ENCODE measurements around the gene HBZ. TPM values are rescaled to one million over a fixed set of nuclear protein-coding genes. Genes with fewer than 3 reads are reported as not detected.
"Not testable (repeated sequence)": the region's sequence is repeated elsewhere in the genome, so short reads cannot be mapped to it uniquely, and the experiment has no call there.

The HBZ gene
- total RNA-seq, 1 donor from 2014 or later: 1.0 TPM

- no peaks in the 10 kb centered on the region for H3K9me3 ChIP-seq (ENCODE audit: control insufficient read depth in 3 of 3, low read length in 3 of 3)
- no peak overlapping the region for H3K4me3 ChIP-seq (ENCODE audit: low read length in 3 of 3)
- peaks cover 12 to 14% (median 13%) of the 10 kb centered on the region in 3 donors for H3K27me3 ChIP-seq (ENCODE audit: control insufficient read depth in 3 of 3, insufficient read depth in 3 of 3, low read length in 3 of 3)
- no peaks in the 10 kb centered on the region for H3K4me1 ChIP-seq (ENCODE audit: control insufficient read depth in 3 of 3, insufficient read depth in 3 of 3, low read length in 3 of 3)
- no peak overlapping the region for H3K27ac ChIP-seq (ENCODE audit: low read depth, low read length)
- H3K36me3 ChIP-seq (ENCODE audit: control insufficient read depth in 3 of 3, insufficient read depth in 3 of 3, low read length in 3 of 3): no peaks in the 10 kb centered on the region
- H3K9ac ChIP-seq (ENCODE audit: low read depth in 1 of 3, low read length in 3 of 3): no peak overlapping the region
Measured at GRCh38 chr16:149024-149660, 3.3 kb upstream of the HBZ start.

- H3K4me1 ChIP-seq (ENCODE audit: control insufficient read depth in 3 of 3, insufficient read depth in 3 of 3, low read length in 3 of 3); H3K36me3 ChIP-seq (ENCODE audit: control insufficient read depth in 3 of 3, insufficient read depth in 3 of 3, low read length in 3 of 3); H3K4me3 ChIP-seq (ENCODE audit: low read length in 3 of 3); H3K9me3 ChIP-seq (ENCODE audit: control insufficient read depth in 3 of 3, low read length in 3 of 3); H3K27ac ChIP-seq (ENCODE audit: low read depth, low read length); H3K9ac ChIP-seq (ENCODE audit: low read depth in 1 of 3, low read length in 3 of 3): not testable (repeated sequence)
- H3K27me3 ChIP-seq (ENCODE audit: control insufficient read depth in 3 of 3, insufficient read depth in 3 of 3, low read length in 3 of 3): peaks cover 22 to 33% (median 28%) of the 10 kb centered on the region in 3 donors
Measured at GRCh38 chr16:153129-153521, 681 bp downstream of the HBZ start.

- H3K4me3 ChIP-seq (ENCODE audit: low read length in 3 of 3); H3K36me3 ChIP-seq (ENCODE audit: control insufficient read depth in 3 of 3, insufficient read depth in 3 of 3, low read length in 3 of 3); H3K9me3 ChIP-seq (ENCODE audit: control insufficient read depth in 3 of 3, low read length in 3 of 3); H3K27ac ChIP-seq (ENCODE audit: low read depth, low read length); H3K4me1 ChIP-seq (ENCODE audit: control insufficient read depth in 3 of 3, insufficient read depth in 3 of 3, low read length in 3 of 3); H3K9ac ChIP-seq (ENCODE audit: low read depth in 1 of 3, low read length in 3 of 3): not testable (repeated sequence)
- H3K27me3 ChIP-seq (ENCODE audit: control insufficient read depth in 3 of 3, insufficient read depth in 3 of 3, low read length in 3 of 3): peaks cover 18 to 31% (median 27%) of the 10 kb centered on the region in 3 donors
Measured at GRCh38 chr16:153550-154216, 1.2 kb downstream of the HBZ start.

- Histone ChIP-seq H3K9me3 (ENCODE audit: control insufficient read depth in 3 of 3, low read length in 3 of 3) (no peaks in the 10 kb centered on the region), H3K9ac (ENCODE audit: low read depth in 1 of 3, low read length in 3 of 3) (peak overlapping the region in 1 of 3 donors; percentile 74), H3K36me3 (ENCODE audit: control insufficient read depth in 3 of 3, insufficient read depth in 3 of 3, low read length in 3 of 3) (no peaks in the 10 kb centered on the region), H3K4me3 (ENCODE audit: low read length in 3 of 3) (peak overlapping the region in 2 of 3 donors; percentile 51 to 67), H3K4me1 (ENCODE audit: control insufficient read depth in 3 of 3, insufficient read depth in 3 of 3, low read length in 3 of 3) (peaks cover 4 to 10% (median 8%) of the 10 kb centered on the region in 3 donors), H3K27ac (ENCODE audit: low read depth, low read length) (no peak overlapping the region), H3K27me3 (ENCODE audit: control insufficient read depth in 3 of 3, insufficient read depth in 3 of 3, low read length in 3 of 3) (peaks cover 12 to 29% (median 22%) of the 10 kb centered on the region in 3 donors)
Measured at GRCh38 chr16:154217-155030, 2.0 kb downstream of the HBZ start.

GRCh38 chr16:155031-155398 lies 2.6 kb downstream of the HBZ start:
- Histone ChIP-seq H3K27me3 (ENCODE audit: control insufficient read depth in 3 of 3, insufficient read depth in 3 of 3, low read length in 3 of 3) (peaks cover 12 to 32% (median 25%) of the 10 kb centered on the region in 3 donors), H3K27ac (ENCODE audit: low read depth, low read length) (no peak overlapping the region), H3K4me3 (ENCODE audit: low read length in 3 of 3) (peak overlapping the region in 2 of 3 donors; percentile 51 to 67), H3K9me3 (ENCODE audit: control insufficient read depth in 3 of 3, low read length in 3 of 3) (no peaks in the 10 kb centered on the region), H3K36me3 (ENCODE audit: control insufficient read depth in 3 of 3, insufficient read depth in 3 of 3, low read length in 3 of 3) (no peaks in the 10 kb centered on the region), H3K9ac (ENCODE audit: low read depth in 1 of 3, low read length in 3 of 3) (peak overlapping the region in 1 of 3 donors; percentile 74), H3K4me1 (ENCODE audit: control insufficient read depth in 3 of 3, insufficient read depth in 3 of 3, low read length in 3 of 3) (peaks cover 4 to 10% (median 8%) of the 10 kb centered on the region in 3 donors)

- peaks cover 11 to 32% (median 28%) of the 10 kb centered on the region in 3 donors for H3K27me3 ChIP-seq (ENCODE audit: control insufficient read depth in 3 of 3, insufficient read depth in 3 of 3, low read length in 3 of 3)
- no peak overlapping the region for H3K4me3 ChIP-seq (ENCODE audit: low read length in 3 of 3)
- H3K9ac ChIP-seq (ENCODE audit: low read depth in 1 of 3, low read length in 3 of 3): no peak overlapping the region
- H3K27ac ChIP-seq (ENCODE audit: low read depth, low read length): no peak overlapping the region
- no peaks in the 10 kb centered on the region for H3K9me3 ChIP-seq (ENCODE audit: control insufficient read depth in 3 of 3, low read length in 3 of 3)
- no peaks in the 10 kb centered on the region for H3K36me3 ChIP-seq (ENCODE audit: control insufficient read depth in 3 of 3, insufficient read depth in 3 of 3, low read length in 3 of 3)
- H3K4me1 ChIP-seq (ENCODE audit: control insufficient read depth in 3 of 3, insufficient read depth in 3 of 3, low read length in 3 of 3): peaks cover 4 to 8% (median 7%) of the 10 kb centered on the region in 3 donors
Measured at GRCh38 chr16:159136-159849, 6.8 kb downstream of the HBZ start.

- peaks cover 9 to 27% (median 23%) of the 10 kb centered on the region in 3 donors for H3K27me3 ChIP-seq (ENCODE audit: control insufficient read depth in 3 of 3, insufficient read depth in 3 of 3, low read length in 3 of 3)
- H3K36me3 ChIP-seq (ENCODE audit: control insufficient read depth in 3 of 3, insufficient read depth in 3 of 3, low read length in 3 of 3); H3K4me3 ChIP-seq (ENCODE audit: low read length in 3 of 3); H3K9me3 ChIP-seq (ENCODE audit: control insufficient read depth in 3 of 3, low read length in 3 of 3); H3K4me1 ChIP-seq (ENCODE audit: control insufficient read depth in 3 of 3, insufficient read depth in 3 of 3, low read length in 3 of 3); H3K27ac ChIP-seq (ENCODE audit: low read depth, low read length); H3K9ac ChIP-seq (ENCODE audit: low read depth in 1 of 3, low read length in 3 of 3): not testable (repeated sequence)
Measured at GRCh38 chr16:160242-160641, 7.8 kb downstream of the HBZ start.

GRCh38 chr16:160691-161190 lies 8.3 kb downstream of the HBZ start:
- Histone ChIP-seq H3K9ac (ENCODE audit: low read depth in 1 of 3, low read length in 3 of 3) (no peak overlapping the region), H3K27ac (ENCODE audit: low read depth, low read length) (no peak overlapping the region), H3K4me1 (ENCODE audit: control insufficient read depth in 3 of 3, insufficient read depth in 3 of 3, low read length in 3 of 3) (peaks cover 7 to 8% (median 7%) of the 10 kb centered on the region in 3 donors), H3K4me3 (ENCODE audit: low read length in 3 of 3) (no peak overlapping the region), H3K36me3 (ENCODE audit: control insufficient read depth in 3 of 3, insufficient read depth in 3 of 3, low read length in 3 of 3) (no peaks in the 10 kb centered on the region), H3K27me3 (ENCODE audit: control insufficient read depth in 3 of 3, insufficient read depth in 3 of 3, low read length in 3 of 3) (peaks cover 14 to 30% (median 25%) of the 10 kb centered on the region in 3 donors), H3K9me3 (ENCODE audit: control insufficient read depth in 3 of 3, low read length in 3 of 3) (no peaks in the 10 kb centered on the region)

GRCh38 chr16:162271-162991 lies 10.0 kb downstream of the HBZ start:
- Histone ChIP-seq H3K9ac (ENCODE audit: low read depth in 1 of 3, low read length in 3 of 3) (no peak overlapping the region), H3K36me3 (ENCODE audit: control insufficient read depth in 3 of 3, insufficient read depth in 3 of 3, low read length in 3 of 3) (no peaks in the 10 kb centered on the region), H3K27me3 (ENCODE audit: control insufficient read depth in 3 of 3, insufficient read depth in 3 of 3, low read length in 3 of 3) (peaks cover 25 to 38% (median 34%) of the 10 kb centered on the region in 3 donors), H3K4me3 (ENCODE audit: low read length in 3 of 3) (no peak overlapping the region), H3K4me1 (ENCODE audit: control insufficient read depth in 3 of 3, insufficient read depth in 3 of 3, low read length in 3 of 3) (peaks cover 16 to 23% (median 21%) of the 10 kb centered on the region in 3 donors), H3K27ac (ENCODE audit: low read depth, low read length) (no peak overlapping the region), H3K9me3 (ENCODE audit: control insufficient read depth in 3 of 3, low read length in 3 of 3) (no peaks in the 10 kb centered on the region)

Data from skeletal muscle tissue (tissue), 4 donors.